H1 (cell line): ENCODE data around the gene GNG12.

Source experiments
- CEBPB ChIP-seq: IDR thresholded peaks from 2 replicates; pipeline ENCODE4 v1.6.1; 2012; ENCODE audit warnings: low read depth, low read length
- CREB1 ChIP-seq: IDR thresholded peaks from 2 replicates; pipeline ENCODE4 v1.6.1; 2012; ENCODE audit warnings: inconsistent platforms
- HDAC2 ChIP-seq, 2 experiments: fragments of 300-600 bp in 1 of 2; sonication (generic) in 1 of 2; IDR thresholded peaks; 2 replicates each; pipeline ENCODE4 v1.6.1; 2011 to 2012; ENCODE audit warnings: low read depth in 2 of 2, low read length in 2 of 2, mild to moderate bottlenecking in 2 of 2, moderate library complexity in 2 of 2, borderline replicate concordance in 1 of 2, inconsistent platforms in 1 of 2
- POLR2AphosphoS5 ChIP-seq: IDR thresholded peaks from 2 replicates; pipeline ENCODE4 v1.6.1; 2011; ENCODE audit warnings: low read depth, low read length
- SRF ChIP-seq: IDR thresholded peaks from 2 replicates; pipeline ENCODE4 v1.6.1; 2011; ENCODE audit warnings: mild to moderate bottlenecking, low read depth, low read length, moderate library complexity
- TF ChIP-seq, protein P1 (sequence below), 3 experiments: IDR thresholded peaks; 1 replicate in 2 of 3; 2 replicates in 1 of 3; pipeline versions ENCODE4 v1.5.1 to v1.6.1; 2011; ENCODE audit warnings: low read length in 3 of 3, mild to moderate bottlenecking in 3 of 3, inconsistent platforms in 2 of 3, low read depth in 1 of 3, moderate library complexity in 1 of 3; ENCODE audit not compliant: insufficient read depth in 1 of 3; ENCODE audit errors: control extremely low read depth in 1 of 3

DNA sequence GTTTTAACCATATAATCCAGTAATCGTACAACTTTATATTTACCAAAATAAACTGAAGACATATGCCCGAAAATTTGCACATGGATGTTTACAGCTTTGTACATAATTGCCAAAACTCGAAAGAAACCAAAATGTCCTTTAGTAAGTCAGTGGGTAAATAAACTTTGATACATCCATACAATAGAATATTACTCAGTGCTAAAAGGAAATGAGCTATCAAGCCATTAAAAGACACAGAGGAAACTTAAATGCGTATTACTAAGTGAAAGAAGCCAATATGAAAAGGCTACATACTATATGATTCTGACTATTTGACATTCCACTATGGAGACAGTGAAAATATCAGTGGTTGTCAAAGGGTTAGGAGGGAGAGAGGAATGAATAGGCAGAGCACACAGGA is 23.4 kb downstream of the GNG12 start:
- TF ChIP-seq HDAC2 (IDR thresholded peaks at IDR 0.05; ENCODE audit: borderline replicate concordance in 1 of 2, low read depth in 2 of 2, low read length in 2 of 2), result no peak
- TF ChIP-seq, protein P1, sequence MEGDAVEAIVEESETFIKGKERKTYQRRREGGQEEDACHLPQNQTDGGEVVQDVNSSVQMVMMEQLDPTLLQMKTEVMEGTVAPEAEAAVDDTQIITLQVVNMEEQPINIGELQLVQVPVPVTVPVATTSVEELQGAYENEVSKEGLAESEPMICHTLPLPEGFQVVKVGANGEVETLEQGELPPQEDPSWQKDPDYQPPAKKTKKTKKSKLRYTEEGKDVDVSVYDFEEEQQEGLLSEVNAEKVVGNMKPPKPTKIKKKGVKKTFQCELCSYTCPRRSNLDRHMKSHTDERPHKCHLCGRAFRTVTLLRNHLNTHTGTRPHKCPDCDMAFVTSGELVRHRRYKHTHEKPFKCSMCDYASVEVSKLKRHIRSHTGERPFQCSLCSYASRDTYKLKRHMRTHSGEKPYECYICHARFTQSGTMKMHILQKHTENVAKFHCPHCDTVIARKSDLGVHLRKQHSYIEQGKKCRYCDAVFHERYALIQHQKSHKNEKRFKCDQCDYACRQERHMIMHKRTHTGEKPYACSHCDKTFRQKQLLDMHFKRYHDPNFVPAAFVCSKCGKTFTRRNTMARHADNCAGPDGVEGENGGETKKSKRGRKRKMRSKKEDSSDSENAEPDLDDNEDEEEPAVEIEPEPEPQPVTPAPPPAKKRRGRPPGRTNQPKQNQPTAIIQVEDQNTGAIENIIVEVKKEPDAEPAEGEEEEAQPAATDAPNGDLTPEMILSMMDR (IDR thresholded peaks at IDR 0.05; ENCODE audit: control extremely low read depth in 1 of 3, insufficient read depth in 1 of 3, low read depth in 1 of 3, low read length in 3 of 3), result no peak
- no peak for TF ChIP-seq POLR2AphosphoS5
- TF ChIP-seq CEBPB, result no peak
- TF ChIP-seq SRF, result no peak
- TF ChIP-seq CREB1, result no peak
